Activated CD8-positive, alpha-beta memory T cell treated with anti-CD3 and anti-CD28 coated beads, Interleukin-2, amount 50 U/mL, for 24 hours (primary cell): ENCODE measurements around the gene CHRNA4.

Experiments used
- DNase-seq: peaks from one replicate; pipeline ENCODE4 v3.0.0-alpha.2; 2020; ENCODE audit errors: extremely low read depth

CHRNA4 gene

DNA sequence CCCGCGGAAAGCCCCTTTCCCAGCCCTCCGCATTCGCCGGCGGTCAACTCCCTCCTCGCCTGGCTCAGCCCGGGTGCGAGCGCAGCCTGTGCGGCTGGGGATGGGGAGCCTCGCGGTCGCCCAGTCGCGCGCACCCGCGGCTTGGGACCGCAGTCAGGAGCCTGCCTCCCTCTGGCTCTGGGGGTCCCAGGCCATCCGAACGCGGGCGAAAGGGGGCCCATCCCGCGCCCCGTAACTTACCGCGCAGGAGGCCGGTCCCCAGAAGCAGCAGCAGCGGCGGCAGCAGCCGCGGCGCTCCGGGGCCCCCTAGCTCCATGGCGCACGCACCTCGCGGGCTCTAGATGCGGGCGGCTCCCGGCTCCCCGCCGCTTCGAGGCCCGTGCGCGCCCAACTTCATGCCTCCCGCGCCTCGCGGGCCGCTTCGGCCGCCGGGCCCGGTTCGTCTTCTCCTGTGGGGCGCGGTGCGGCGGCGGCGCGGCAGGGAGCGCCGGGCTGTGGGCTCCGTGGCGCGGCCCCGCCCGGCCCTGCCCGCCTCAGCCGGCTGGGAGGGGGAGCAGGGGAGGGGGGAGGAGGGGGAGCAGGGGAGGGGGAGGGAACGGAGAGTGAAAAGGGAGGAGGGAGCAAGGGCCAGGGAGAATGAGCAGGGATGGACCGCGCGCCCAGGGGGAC, at the start of gene CHRNA4:
CHRNA4 (minus strand) TSS at position 500 of the 669 bp plus-strand sequence; CDS start at position 316, 184 bp downstream.
- DNase-seq = no peak

DNA sequence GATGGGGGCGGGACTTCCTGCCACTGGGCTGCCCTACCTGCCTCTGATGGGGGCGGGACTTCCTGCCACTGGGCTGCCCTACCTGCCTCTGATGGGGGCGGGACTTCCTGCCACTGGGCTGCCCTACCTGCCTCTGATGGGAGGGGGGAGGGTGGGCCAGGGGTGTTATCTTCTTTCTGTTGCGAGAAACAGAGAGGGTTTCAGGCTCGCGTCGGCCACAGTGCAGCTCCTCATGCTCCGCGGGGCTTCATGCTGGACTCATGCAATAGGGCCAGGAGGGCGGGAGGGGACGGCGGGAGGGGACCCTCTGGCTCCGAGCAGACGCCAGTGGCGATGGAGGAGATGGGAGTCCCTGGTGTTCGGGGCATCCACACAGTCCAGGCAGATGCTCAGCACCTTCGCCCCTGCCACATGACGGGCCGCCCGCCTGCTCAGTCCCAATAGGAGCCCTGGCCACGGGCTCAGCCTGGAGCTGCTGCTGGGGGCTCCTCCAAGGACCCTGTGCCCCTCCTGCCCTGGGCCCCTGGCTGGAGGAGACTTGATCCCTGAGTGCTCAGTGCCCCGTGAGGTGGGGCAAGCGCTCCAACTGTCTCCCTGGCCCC, 48.8 kb upstream of the CHRNA4 start:
- DNase-seq = no peak

DNA sequence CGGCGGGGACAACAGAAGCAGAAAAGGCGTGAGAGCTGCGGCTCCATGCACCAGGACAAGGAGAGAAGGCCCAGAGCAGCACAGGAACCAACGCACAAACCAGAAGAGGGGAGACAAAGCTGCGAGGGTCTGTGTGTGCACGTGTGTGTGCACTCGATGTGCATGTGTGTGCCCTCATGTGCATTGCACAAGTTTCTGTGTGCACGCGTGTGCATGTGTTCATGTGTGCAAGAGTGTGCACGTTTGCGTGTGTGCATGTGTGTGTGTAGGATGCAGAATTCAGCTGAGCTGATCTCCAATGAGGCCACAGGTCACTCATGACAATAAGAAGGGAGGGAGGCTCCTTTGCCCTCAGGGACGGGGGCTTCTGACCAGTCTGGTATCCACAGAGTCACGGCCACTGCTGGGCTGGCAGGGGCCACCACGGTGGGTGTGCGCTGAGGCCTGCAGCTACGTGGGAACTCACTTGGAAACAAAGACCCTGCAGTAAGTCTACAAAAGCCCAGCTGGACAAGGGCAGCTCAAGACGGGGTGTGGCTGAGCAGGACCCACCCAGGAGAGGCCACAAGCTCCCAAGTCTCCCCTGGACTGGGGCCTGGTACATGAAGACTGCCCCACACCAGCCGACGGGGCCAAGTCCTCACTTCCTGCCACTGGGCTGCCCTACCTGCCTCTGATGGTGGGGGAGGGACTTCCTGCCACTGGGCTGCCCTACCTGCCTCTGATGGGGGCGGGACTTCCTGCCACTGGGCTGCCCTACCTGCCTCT, 48.1 kb upstream of the CHRNA4 start:
- DNase-seq = no peak

DNA sequence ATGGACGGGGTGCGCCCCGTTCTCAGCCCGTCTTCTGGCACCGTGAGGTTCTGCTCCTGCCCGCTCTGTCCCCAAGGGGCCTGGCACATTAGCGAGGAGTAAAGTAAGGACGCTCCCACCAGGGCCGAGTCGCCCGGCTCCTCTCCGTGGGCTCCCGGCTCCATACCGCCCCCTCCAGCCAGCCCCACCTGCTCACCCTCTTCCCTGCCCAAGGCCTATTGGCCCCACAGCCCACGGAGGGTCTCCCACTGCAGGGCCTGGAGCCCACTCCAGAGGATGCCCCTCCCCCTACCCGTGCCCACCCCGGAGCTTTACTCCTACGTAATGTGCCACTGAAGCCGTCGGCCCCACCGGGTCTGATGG, 47.5 kb upstream of the CHRNA4 start:
- DNase-seq = no peak

DNA sequence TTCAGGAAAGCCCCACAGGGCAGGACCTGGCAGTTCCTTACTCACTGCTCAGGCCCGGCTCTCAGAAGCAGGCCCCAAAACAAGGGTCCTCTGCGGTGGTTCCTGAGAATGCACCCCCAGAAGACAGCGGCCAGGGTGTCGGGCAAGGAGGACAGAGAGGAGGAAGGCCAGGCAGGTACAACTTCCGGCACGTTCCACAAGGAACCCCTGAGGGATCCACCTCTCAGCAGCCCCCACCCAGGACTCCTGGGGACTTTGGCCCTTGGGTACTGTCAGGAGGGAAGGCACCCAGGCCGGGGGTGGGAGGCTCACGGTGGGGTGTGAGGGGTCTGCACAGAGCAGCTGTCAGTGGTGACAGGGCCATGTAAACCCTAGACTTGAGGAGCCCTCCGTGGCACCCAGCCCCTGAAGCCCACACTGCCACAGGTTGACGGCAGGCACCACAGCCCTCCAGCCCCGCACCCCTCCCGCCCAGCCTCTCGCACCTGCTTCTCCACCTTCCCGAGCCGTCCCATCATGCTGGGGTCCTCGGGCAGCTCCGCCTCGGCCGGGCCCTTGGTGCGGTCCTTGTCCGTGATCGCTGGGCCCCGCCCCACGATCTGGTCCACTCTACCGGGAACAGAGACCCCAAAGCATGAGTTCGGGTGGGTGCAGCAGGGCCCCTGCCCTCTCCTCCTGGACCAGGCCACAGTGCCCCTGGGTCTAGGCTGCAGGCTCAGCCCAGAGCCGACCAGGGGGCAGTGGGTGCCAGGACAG, 47.0 kb upstream of the CHRNA4 start:
- no peak for DNase-seq

DNA sequence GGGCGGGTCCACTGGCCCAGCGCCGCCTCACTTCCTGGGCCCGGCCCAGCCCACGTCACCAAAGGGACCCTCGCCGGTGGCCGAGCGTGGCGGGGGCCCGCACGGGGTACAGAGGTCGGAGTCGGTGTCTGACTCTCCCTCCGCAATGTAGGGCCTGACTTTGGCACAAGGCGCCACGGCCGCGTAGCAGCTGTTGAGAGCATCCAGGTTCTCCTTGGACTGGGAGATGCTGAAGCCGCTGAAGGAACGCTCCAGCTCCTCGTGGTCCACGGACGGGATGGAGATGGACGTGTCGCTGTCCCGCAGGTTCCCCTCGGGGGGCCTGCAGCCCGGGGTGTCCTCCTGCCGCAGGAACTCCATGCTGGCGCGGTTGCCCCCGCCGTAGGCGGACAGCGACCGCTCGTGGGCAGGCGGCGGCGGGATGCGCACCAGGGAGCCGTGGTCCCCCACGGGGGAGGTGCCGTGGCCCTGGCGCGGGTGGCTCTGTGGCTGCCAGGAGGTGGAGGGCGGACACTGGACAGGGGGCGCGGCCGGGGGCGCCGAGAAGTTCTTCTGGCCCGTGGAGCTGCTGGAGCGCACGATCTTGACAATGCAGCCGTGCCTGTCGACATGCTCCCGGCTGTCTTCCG, 45.6 kb upstream of the CHRNA4 start:
- no peak for DNase-seq

DNA sequence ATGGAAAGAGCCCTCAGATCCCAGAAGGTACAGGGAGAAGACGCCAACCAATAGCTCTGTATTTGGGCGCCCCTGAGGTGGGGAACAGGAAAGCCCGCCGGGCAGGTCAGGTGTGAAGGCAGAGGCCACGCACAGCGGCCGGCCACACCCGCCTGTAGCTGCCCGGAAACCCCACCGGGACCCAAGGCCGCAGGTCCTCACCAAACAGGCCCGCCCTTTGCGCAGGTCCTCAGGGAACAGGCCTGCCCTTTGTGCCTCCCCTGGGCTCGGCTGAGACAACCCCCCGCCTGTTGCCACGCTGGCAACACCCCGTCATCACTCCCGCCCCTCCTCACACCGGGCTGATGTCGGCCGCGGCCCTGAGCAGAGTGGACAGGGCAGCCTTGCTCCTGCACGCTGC, 44.9 kb upstream of the CHRNA4 start:
- no peak for DNase-seq

DNA sequence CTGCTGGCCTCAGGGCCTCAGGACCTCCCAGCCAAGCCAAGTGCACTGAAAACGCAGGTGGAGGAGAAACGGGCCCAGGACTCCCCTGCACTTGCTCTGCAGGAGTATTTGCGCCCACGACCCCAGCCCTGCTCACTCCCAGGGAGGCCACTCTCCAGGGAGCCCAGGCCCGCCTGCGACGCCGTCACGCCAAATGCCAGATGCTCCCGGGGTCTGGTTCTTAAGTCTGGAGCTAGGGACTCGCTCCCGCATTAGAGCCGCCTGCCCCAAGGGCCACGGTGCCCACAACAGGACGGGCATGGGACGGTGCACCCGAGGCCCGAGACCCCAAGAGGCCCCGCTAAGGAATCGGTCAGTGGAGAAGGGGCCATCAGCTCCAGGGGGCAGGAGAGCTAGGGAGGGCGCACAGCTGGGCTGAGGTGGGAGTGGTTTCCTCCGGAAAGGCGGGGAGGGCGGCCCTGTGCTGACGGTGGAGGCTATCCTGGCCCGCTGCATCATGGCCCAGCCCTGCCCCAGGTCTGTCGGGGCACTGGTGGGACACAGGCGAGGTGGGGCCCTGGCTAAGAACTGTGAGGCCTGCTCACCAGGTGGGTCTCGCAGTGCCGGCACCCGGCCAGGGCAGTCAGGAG, 44.1 kb upstream of the CHRNA4 start:
- DNase-seq = no peak

DNA sequence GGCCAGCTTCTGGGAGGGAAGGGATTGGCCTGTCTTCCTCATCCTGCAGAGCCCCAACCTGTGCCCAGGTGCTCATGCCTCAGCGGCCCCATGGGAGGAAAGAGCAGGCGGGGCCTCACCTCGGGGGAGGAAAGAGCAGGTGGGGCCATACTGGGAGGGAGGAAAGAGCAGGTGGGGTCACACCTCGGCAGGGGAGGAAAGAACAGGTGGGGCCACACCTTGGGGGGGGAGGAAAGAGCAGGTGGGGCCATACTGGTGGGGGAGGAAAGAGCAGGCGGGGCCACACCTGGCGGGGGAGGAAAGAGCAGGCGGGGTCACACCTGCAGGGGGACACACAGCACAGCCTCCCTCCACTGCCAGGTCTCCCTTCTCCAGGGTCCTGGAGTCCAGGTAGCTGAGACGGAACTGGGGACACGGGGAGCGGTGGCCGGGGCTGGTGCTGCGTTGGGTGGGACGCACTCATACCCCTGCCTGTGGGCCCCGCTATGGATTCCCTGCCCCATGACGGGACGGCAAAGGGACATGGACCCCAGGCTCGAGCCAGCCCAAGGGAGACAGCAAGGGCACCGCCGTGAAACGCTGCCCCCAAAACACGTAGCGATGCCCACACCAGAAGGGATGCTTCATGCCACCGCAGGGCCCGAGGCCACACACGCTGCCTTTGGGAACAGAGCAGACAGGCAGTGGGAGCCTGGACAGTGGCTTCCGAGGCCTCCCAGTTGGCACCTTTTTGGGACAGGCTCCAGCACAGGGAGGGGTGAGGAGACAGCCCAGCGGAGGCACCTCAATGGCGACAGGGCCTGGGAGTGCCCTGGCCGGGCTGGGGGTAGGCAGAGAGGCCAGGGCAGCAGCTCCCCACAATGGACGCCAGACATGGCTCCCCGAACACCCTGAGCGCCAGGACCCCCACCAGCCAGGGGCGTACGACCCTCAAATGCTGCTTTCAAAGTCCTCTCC, 43.3 kb upstream of the CHRNA4 start:
- no peak for DNase-seq

DNA sequence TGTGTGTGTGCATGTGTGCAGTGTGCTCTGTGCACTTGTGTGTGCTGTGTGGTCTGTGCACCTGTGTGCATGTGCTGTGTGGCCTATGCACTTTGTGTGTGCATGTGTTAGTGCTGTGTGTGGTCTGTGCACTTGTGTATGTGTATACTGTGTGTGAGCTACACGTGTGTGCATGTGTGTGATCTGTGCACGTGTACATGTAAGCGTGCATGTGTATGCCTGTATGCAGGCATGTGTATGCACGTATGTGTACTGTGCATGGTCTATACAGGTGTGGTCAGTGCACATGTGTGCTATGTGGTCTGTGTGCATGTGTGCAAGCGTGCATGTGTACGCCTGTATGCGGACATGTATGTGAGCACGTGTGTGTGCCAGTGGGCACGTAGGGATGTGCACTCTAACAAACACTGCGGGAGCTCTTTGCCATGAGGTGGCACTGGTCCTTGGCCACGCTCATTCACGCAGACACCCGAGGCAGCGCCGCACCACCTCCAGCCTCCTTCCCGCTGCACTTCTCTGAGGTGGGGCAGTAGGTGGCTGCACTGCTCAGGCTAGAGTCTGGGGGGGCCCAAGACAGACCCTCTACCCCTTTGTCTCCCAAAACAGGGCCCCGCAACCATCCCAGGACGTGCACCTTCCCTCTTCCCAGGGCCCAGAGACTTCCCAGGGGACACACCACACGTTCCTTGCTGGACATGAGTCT, 42.4 kb upstream of the CHRNA4 start:
- no peak for DNase-seq

DNA sequence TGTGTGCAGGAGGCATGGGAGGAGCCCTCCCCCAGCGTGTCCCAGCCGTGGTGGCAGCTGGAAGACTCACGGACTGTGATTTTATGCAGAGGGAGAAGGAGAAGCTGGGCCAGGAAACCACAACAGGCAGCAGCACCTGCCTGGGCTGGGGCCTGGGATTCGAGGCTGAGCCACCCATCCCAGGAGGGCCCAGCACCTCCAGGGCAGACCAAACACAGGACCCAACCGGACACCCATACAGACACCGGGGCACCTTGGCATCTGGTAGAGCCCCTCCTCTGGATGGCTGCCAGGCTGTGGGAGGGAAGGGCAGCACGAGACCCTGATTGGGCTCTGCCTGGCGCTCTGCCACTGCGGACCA, 41.7 kb upstream of the CHRNA4 start:
- no peak for DNase-seq

DNA sequence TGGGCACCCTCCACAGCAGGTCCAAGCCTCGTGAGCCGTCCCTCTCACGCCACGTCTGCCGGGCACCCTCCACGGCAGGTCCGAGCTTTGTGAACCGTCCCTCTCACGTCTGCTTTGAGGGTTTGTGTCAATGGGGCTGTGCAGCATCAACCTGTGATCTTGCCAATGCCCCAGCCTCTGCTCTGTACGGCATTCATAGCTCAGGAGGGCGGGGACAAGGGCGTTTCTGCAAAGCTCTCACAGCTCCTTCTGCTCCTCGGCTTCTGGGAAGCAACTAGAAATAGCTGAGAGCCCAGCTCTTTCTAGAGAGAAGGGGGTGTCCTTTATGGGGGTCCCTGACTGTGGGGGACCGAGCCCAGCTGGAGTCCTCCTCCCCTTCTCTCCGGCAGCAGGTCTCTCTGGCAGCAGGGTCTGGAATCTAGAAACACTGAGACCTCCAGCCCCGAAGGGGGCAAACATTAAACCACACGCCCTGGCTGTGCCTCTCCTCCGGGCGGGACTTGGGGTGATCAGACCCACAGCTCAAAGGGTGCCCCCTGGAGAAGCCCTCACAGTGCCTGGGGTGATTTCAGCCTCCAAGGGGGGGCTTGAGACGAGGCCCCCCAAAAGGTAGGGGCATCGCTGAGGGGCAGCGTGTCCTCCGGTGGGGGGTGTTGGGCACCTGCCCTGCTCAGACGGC, 41.2 kb upstream of the CHRNA4 start:
- DNase-seq = no peak

DNA sequence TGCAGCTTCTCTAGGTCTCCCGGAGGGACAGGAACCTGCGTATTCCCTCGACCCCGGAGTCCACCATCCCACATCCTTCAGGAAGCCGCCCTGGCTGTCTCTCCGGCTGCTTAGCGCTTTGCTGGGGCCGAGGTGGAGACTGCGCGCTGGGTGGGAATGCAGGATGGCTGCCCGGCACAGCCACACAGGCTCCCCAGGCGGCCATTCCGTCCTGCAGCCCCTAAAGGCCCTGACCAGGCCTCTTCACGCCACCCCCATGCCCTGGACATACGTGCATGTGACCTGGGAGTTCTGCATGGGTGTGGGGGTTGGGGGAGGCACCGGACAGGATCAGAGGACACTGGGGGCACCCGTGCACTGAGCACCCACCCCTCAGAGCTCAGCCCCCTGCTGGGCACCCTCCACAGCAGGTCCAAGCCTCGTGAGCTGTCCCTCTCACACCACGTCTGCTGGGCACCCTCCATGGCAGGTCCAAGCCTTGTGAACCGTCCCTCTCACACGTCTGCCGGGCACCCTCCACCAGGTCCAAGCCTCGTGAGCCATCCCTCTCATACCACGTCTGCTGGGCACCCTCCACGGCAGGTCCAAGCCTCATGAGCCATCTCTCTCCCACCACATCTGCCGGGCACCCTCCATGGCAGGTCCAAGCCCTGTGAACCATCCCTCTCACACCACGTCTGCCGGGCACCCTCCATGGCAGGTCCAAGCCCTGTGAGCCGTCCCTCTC, 40.4 kb upstream of the CHRNA4 start:
- no peak for DNase-seq

DNA sequence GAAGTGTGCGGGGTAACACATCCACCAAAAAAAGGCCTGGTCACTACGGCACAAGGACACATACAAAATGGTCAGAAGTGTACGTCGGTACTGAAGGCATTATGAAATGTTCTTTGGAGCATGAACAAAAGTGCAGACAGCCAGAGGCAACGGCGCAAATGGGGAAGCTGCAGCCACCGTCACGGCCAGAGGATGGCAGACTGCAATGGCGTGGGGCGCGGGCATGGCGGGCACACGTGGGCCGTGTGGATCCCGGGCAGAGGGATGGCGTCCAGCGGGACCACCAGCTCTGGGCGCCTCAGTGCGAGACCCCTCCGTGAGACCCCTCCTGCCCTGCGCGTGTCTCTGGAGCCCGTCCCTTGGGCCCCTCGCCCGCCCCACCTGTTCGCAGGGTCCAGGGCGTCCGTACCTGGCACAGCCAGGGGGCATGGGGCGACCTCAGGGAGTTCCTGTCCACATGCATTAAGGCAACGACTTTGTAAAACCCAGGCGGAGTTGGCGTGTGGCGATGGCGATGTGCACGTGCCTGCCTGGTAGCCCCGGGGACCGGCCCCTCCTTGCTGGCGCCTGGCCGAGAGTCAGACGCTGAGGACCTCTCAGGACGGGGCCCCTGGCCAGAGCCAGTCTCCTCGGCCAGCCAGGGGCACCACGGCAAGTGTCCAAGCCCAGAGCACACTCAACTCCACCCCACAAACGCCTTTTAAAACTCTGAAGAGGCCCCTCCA, 39.5 kb upstream of the CHRNA4 start:
- DNase-seq = no peak

DNA sequence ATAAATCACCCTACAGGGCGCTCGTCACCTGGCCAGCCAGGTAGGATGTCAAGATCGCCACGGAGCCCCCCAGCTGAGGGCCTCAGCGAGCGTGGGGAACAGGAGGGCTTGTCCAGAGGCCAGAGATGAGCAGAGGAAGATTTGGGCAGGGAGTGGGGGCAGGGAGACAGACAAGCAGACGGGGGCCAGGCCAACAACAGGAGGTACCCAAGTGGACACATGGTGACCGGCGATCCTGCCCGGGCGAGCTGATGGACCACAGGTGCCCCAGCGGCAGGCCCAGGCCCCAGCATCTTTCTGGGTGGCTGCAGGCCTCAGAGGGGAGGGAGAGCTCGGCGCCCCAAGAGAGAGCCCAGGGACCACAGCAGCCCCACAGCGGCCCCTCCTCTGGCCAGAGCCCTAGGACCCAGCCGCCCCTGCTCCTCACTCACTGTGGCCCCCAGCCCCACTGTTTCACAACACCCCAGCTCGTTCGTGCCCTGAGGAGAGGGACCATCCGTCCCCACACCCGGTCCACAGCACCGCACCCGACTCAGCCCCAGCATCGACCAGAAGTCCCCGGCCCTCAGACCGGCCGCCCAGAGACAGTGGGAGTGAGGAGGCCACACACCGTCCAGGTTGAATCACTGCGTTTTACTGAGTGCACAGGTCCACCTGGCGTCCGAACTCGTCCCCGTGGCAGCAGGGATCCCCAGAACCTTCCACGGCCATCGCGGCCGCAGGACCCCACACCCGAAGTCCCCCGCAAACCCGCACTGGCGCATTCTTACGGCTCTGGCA, 38.6 kb upstream of the CHRNA4 start:
- no peak for DNase-seq

DNA sequence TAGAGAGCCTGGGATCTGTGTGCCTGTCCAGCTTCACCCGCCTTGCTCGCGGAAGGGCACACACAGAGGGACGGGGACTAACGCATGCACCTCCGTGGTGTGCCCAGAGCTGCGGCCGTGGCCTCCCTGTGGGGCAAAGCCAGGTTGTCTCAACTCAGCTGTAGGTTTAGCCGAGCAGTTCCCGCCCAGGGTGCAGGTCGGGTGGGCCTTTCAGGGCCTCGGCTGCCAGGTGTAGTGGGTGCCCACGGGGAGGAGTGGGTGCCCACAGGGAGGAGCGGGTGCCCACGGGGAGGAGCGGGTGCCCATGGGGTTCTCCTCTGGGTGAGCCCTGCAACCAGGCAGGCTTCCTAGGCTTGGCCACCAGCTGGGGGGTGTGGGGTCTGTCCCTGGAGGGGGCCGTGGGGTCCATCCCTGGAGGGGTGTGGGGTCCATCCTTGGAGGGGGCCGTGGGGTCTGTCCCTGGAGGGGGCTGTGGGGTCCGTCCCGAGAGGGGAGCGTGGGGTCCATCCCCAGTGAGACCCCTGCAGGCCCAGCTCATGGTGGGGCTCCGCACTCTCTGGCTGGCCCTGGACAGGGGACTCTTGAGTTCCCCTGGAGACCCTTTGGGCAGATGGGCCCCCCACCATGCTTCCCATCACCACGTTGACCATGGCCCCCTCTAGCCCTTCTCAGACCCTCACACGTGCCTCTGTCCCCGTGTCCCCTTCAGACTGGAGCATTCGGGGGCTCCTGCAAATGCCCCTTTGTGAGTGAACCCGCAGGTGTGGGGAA, 37.8 kb upstream of the CHRNA4 start:
- no peak for DNase-seq
